ENCODE data around the gene TBC1D7. TPM values are rescaled to one million over a fixed set of nuclear protein-coding genes. Genes with fewer than 3 reads are reported as not detected.
A peak's percentile ranks its signal among the peaks of the same experiment; 100 is the strongest.

Gene TBC1D7
- total RNA-seq, 4 donors from 2014 or later, result 5.7 to 14.9 (median 6.6) TPM

DNA sequence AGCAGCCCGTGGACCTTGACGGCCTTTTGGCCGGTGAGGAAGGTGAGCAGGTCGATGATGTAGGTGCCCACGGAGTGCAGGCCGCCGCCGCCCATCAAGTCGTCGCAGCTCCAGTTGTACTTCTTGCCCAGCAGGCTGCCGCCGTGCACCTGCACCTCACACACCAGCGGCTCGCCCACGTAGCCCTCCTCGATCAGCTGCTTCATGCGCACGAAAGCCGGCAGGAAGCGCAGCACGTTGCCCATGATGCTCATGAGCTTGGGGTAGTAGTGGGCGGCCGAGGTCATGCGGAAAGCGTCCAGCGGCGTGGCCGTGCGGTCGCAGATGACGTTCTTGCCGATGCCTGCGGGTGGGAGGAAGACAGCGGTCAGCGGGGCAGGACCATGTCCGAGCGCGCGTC lies 37.0 kb upstream of the TBC1D7 start:
- H3K4me3 ChIP-seq, result no peak overlapping the region
- no peaks in the 10 kb centered on the region for H3K27me3 ChIP-seq
- peaks cover 0 to 17% of the 10 kb centered on the region in 2 donors for H3K36me3 ChIP-seq
- no peak for TF ChIP-seq CTCF (IDR thresholded peaks at IDR 0.05 in 4 of 5, conservative IDR thresholded peaks at IDR 0.05 in 1 of 5)
- no peak for TF ChIP-seq POLR2A (IDR thresholded peaks at IDR 0.05)
- DNase-seq, result no peak
- peaks cover 21 to 30% of the 10 kb centered on the region in 2 donors for H3K4me1 ChIP-seq
- in situ Hi-C loops (cut with MboI; ENCODE audit: low sequenced_read_pairs in 4 of 4), result no loop called here
- H3K27ac ChIP-seq, result no peak overlapping the region
- intact Hi-C loops (cut with DNase I; ENCODE audit: low total_unique reads), result no loop called here
- ATAC-seq, result no peak
- no peaks in the 10 kb centered on the region for H3K9me3 ChIP-seq

- intact Hi-C loops (cut with DNase I; ENCODE audit: low total_unique reads) (no loop called here), in situ Hi-C loops (cut with MboI; ENCODE audit: low sequenced_read_pairs in 4 of 4) (no loop called here)
- Histone ChIP-seq H3K27ac (no peak overlapping the region), H3K27me3 (no peaks in the 10 kb centered on the region), H3K9me3 (no peaks in the 10 kb centered on the region), H3K36me3 (peaks cover 0 to 17% of the 10 kb centered on the region in 2 donors), H3K4me3 (no peak overlapping the region), H3K4me1 (peaks cover 16 to 30% of the 10 kb centered on the region in 2 donors)
- DNase-seq (no peak), ATAC-seq (no peak)
- TF ChIP-seq CTCF (IDR thresholded peaks at IDR 0.05 in 4 of 5, conservative IDR thresholded peaks at IDR 0.05 in 1 of 5) (no peak), POLR2A (IDR thresholded peaks at IDR 0.05) (no peak)
Measured at GRCh38 chr6:13364842-13365241, 36.5 kb upstream of the TBC1D7 start.

DNA sequence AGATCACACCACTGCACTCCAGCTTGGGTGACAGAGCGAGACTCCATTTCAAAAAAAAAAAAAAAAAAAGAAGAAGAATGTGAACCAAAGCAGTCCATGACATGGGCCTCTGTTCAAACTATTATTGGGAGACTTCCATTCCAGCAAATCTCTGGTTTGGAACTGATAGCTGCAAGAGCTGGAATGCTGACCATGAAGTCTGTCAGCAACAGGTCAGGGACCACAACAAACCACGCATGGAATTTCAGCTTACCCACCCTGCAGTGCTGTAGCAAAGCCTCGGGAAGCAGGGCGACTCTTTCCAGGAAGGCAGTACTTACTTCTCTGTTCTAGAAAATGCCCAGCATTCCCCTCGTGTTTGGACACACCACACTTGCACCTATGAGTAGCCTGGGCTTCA lies 34.1 kb upstream of the TBC1D7 start:
- ATAC-seq, result no peak
- intact Hi-C loops (cut with DNase I; ENCODE audit: low total_unique reads), result no loop called here

DNA sequence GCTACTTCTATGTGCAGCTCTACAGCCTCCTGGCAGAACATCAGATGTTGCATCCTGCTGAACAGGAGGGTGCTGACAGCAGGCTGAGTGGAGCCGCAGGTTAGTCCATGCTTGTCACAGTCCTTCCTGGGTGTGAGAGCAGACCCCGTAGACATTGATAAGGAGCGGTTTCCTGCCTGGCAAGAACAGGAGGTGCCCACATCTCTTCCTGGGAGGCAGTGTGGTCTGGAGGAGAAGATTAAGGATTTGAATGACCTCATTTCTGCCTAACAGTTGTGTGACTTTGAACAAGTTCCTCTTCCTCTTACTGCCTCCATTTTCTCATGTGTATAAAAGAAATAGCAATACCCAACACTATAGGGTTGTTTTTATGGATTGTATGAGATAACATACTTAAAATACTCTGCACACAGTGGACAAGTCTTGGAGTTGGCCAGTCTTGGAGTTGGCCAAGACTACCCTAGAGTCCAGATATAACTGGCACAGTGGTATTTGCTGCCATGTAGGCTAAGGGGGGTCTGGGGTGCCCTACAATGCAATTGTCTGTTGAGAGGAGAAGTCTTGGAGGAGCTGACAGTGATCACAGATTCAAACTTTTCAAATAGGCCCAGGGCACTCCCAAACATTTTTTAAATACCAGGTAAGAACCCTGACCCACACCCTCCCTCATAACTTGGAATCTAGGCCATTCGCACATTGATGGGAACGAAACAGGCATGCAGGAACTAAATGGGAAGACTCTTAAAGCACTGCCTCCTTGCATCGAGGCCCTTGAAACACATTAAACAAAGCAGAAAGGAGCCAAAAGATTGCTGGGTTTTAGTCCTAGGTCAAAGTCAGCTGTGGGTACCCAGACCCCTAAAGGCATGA lies 32.6 kb upstream of the TBC1D7 start:
- Histone ChIP-seq H3K27ac (peak overlapping the region in 1 of 4 donors; percentile 37), H3K27me3 (no peaks in the 10 kb centered on the region), H3K9me3 (no peaks in the 10 kb centered on the region), H3K36me3 (peaks cover 0 to 17% of the 10 kb centered on the region in 2 donors), H3K4me3 (no peak overlapping the region), H3K4me1 (peaks cover 0 to 12% of the 10 kb centered on the region in 2 donors)
- in situ Hi-C loops (cut with MboI; ENCODE audit: low sequenced_read_pairs in 4 of 4) (no loop called here), intact Hi-C loops (cut with DNase I; ENCODE audit: low total_unique reads) (no loop called here)
- no peak for ATAC-seq
- DNase-seq, result no peak
- no peak for TF ChIP-seq CTCF (IDR thresholded peaks at IDR 0.05 in 4 of 5, conservative IDR thresholded peaks at IDR 0.05 in 1 of 5)
- TF ChIP-seq POLR2A (IDR thresholded peaks at IDR 0.05), result no peak

More for the DNA sequence above, 34.1 kb upstream of the TBC1D7 start:
- Histone ChIP-seq H3K4me1 (peaks cover 0 to 15% of the 10 kb centered on the region in 2 donors), H3K9me3 (no peaks in the 10 kb centered on the region), H3K36me3 (peaks cover 0 to 17% of the 10 kb centered on the region in 2 donors), H3K4me3 (no peak overlapping the region), H3K27me3 (no peaks in the 10 kb centered on the region), H3K27ac (no peak overlapping the region)
- no peak for TF ChIP-seq POLR2A (IDR thresholded peaks at IDR 0.05)
- no peak for TF ChIP-seq CTCF (IDR thresholded peaks at IDR 0.05 in 4 of 5, conservative IDR thresholded peaks at IDR 0.05 in 1 of 5)
- in situ Hi-C loops (cut with MboI; ENCODE audit: low sequenced_read_pairs in 4 of 4), result no loop called here
- DNase-seq, result no peak
